HepG2 (cell line): ENCODE measurements around the gene SCGB1C1. TPM values are rescaled to one million over a fixed set of nuclear protein-coding genes. Genes with fewer than 3 reads are reported as not detected.
A peak's percentile ranks its signal among the peaks of the same experiment; 100 is the strongest.

Experiments used
- CBX1 ChIP-seq: IDR thresholded peaks from one replicate; pipeline ENCODE4 v1.6.1; 2016; ENCODE audit warnings: antibody characterized with exemption, low read depth
- E2F1 ChIP-seq: sonication (generic); formaldehyde crosslinking; IDR thresholded peaks from 2 replicates; pipeline ENCODE4 v1.5.0; 2020; ENCODE audit warnings: missing genetic modification reagents
- GLI4 ChIP-seq: sonication (generic); formaldehyde crosslinking; IDR thresholded peaks from 2 replicates; pipeline ENCODE4 v1.5.1; 2020; ENCODE audit warnings: missing genetic modification reagents, mild to moderate bottlenecking, moderate library complexity, borderline replicate concordance
- MYPOP ChIP-seq: sonication (generic); formaldehyde crosslinking; IDR thresholded peaks from 2 replicates; pipeline ENCODE4 v1.8.1; 2023; ENCODE audit warnings: mild to moderate bottlenecking, moderate library complexity, missing genetic modification reagents
- PAXIP1 ChIP-seq: sonication (generic); formaldehyde crosslinking; conservative IDR thresholded peaks from 2 replicates; pipeline ENCODE4 v1.4.0; 2020; ENCODE audit warnings: mild to moderate bottlenecking, missing genetic modification reagents, moderate library complexity
- PCBP1 ChIP-seq: fragments of 200-400 bp; formaldehyde crosslinking; IDR thresholded peaks from 2 replicates; pipeline ENCODE4 v1.6.1; 2017; ENCODE audit warnings: mild to moderate bottlenecking, low read depth, low read length, borderline replicate concordance
- PHF21A ChIP-seq: sonication (generic); formaldehyde crosslinking; IDR thresholded peaks from 2 replicates; pipeline ENCODE4 v1.5.0; 2020; ENCODE audit warnings: mild to moderate bottlenecking, missing genetic modification reagents
- RBAK ChIP-seq: sonication (generic); formaldehyde crosslinking; IDR thresholded peaks from 2 replicates; pipeline ENCODE4 v1.5.1; 2020; ENCODE audit warnings: mild to moderate bottlenecking, missing genetic modification reagents
- SKIL ChIP-seq: sonication (generic); formaldehyde crosslinking; IDR thresholded peaks from 2 replicates; pipeline ENCODE4 v1.8.0; 2022; ENCODE audit warnings: missing genetic modification reagents, mild to moderate bottlenecking, moderate library complexity, borderline replicate concordance
- YEATS2 ChIP-seq: sonication (generic); formaldehyde crosslinking; IDR thresholded peaks from 2 replicates; pipeline ENCODE4 v1.4.0; 2020; ENCODE audit warnings: missing genetic modification reagents, borderline replicate concordance
- ZBTB14 ChIP-seq: sonication (generic); formaldehyde crosslinking; IDR thresholded peaks from 2 replicates; pipeline ENCODE4 v1.4.0; 2020; ENCODE audit warnings: missing genetic modification reagents
- ZNF10 ChIP-seq: sonication (generic); formaldehyde crosslinking; IDR thresholded peaks from 2 replicates; pipeline ENCODE4 v1.4.0; 2020; ENCODE audit warnings: mild to moderate bottlenecking, low read depth, missing genetic modification reagents, borderline replicate concordance
- ZNF3 ChIP-seq: IDR thresholded peaks from 2 replicates; pipeline ENCODE4 v1.7.0; 2017; ENCODE audit warnings: inconsistent platforms
- ZNF317 ChIP-seq: sonication (generic); formaldehyde crosslinking; IDR thresholded peaks from 2 replicates; pipeline ENCODE4 v1.5.0; 2020; ENCODE audit warnings: mild to moderate bottlenecking, missing genetic modification reagents
- ZNF543 ChIP-seq: sonication (generic); formaldehyde crosslinking; IDR thresholded peaks from 2 replicates; pipeline ENCODE4 v1.4.0; 2020; ENCODE audit warnings: mild to moderate bottlenecking, missing genetic modification reagents
- ZNF772 ChIP-seq: sonication (generic); formaldehyde crosslinking; IDR thresholded peaks from 2 replicates; pipeline ENCODE4 v1.5.0; 2020; ENCODE audit warnings: mild to moderate bottlenecking, missing genetic modification reagents
- polyA plus RNA-seq, 8 experiments: library from polyadenylated mRNA; depleted of rRNA in 3 of 8; stranded (reverse) in 7 of 8; unstranded in 1 of 8; fragments of >200 nt; fragmentation: Illumina TruSeq in 4 of 8; extraction: Trizol in 4 of 8; gene quantifications; 2 replicates each; pipeline versions ENCODE4 v1.2.1 to v1.2.3, GENCODE V29; 2011 to 2016; ENCODE audit warnings: low read depth in 4 of 8, missing spikeins in 1 of 8, mixed read lengths in 1 of 8; ENCODE audit not compliant: insufficient read depth in 1 of 8
- total RNA-seq, 5 experiments: library from RNA; depleted of rRNA; stranded (reverse); fragments of >200 nt; fragmentation: Illumina TruSeq; extraction: Trizol; gene quantifications; 2 replicates each; pipeline ENCODE4 v1.2.3, GENCODE V29; 2016; ENCODE audit warnings: low read depth in 1 of 5
- TF ChIP-seq, protein P1 (sequence below): sonication (generic); formaldehyde crosslinking; IDR thresholded peaks from 2 replicates; pipeline ENCODE4 v1.8.1; 2023; ENCODE audit warnings: missing genetic modification reagents, inconsistent platforms, borderline replicate concordance

The SCGB1C1 gene
- total and polyA plus RNA-seq, 2 of the 13 experiments (the other 11 are each of a cell fraction or from before 2014, with no cell fraction given) = not detected

GRCh38 chr11:236774-237767 lies 44.2 kb downstream of the SCGB1C1 start, which contains the start of gene PSMD13 (continued):
- peak; percentile 38; the same call in 1 of the 2 replicates for TF ChIP-seq PAXIP1 (CRISPR knock-in tag)
- TF ChIP-seq YEATS2 (CRISPR knock-in tag) = peak; percentile 88
- 0 out of 2 replicates have a peak, but pooled peaks have one; percentile 39 for TF ChIP-seq PCBP1
- TF ChIP-seq MYPOP (CRISPR knock-in tag) = peak; percentile 99
- no peak for TF ChIP-seq SKIL (CRISPR knock-in tag)
- TF ChIP-seq PHF21A (CRISPR knock-in tag) = peak; percentile 41; the same call in 1 of the 2 replicates
- TF ChIP-seq ZNF10 (CRISPR knock-in tag) = no peak
- TF ChIP-seq ZNF3 (CRISPR knock-in tag) = no peak
- TF ChIP-seq, protein P1, sequence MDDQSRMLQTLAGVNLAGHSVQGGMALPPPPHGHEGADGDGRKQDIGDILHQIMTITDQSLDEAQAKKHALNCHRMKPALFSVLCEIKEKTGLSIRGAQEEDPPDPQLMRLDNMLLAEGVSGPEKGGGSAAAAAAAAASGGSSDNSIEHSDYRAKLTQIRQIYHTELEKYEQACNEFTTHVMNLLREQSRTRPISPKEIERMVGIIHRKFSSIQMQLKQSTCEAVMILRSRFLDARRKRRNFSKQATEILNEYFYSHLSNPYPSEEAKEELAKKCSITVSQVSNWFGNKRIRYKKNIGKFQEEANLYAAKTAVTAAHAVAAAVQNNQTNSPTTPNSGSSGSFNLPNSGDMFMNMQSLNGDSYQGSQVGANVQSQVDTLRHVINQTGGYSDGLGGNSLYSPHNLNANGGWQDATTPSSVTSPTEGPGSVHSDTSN (CRISPR knock-in tag) = no peak
- TF ChIP-seq ZNF772 (CRISPR knock-in tag) = no peak
- TF ChIP-seq ZBTB14 = no peak
- TF ChIP-seq ZNF543 = 0 out of 2 replicates have a peak, but pooled peaks have one; percentile 26
- TF ChIP-seq E2F1 (CRISPR knock-in tag) = peak; percentile 53
- TF ChIP-seq CBX1 = no peak
- TF ChIP-seq RBAK (CRISPR knock-in tag) = no peak
- no peak for TF ChIP-seq GLI4
- peak; percentile 68 for TF ChIP-seq ZNF317
